A549 treated with Mapracorat at 1 μM for 4 hours (cell line): ENCODE data around the gene EHMT2. TPM values are rescaled to one million over a fixed set of nuclear protein-coding genes. Genes with fewer than 3 reads are reported as not detected.

Experiments
- total RNA-seq: library from RNA; stranded (reverse); fragments of 200-300 nt; extraction: Qiagen RNA extraction; gene quantifications from 5 replicates; pipeline ENCODE4 v1.2.3, GENCODE V29; 2022

The EHMT2 gene
- total RNA-seq = 19.9 to 30.0 TPM (median 29.0 TPM) in 5 replicates

GRCh38 chr6:31897612-31898382 lies at the start of gene EHMT2:
Gene EHMT2 (minus strand): TSS chr6:31897698. CDS start chr6:31897677, 21 bp downstream.

DNA sequence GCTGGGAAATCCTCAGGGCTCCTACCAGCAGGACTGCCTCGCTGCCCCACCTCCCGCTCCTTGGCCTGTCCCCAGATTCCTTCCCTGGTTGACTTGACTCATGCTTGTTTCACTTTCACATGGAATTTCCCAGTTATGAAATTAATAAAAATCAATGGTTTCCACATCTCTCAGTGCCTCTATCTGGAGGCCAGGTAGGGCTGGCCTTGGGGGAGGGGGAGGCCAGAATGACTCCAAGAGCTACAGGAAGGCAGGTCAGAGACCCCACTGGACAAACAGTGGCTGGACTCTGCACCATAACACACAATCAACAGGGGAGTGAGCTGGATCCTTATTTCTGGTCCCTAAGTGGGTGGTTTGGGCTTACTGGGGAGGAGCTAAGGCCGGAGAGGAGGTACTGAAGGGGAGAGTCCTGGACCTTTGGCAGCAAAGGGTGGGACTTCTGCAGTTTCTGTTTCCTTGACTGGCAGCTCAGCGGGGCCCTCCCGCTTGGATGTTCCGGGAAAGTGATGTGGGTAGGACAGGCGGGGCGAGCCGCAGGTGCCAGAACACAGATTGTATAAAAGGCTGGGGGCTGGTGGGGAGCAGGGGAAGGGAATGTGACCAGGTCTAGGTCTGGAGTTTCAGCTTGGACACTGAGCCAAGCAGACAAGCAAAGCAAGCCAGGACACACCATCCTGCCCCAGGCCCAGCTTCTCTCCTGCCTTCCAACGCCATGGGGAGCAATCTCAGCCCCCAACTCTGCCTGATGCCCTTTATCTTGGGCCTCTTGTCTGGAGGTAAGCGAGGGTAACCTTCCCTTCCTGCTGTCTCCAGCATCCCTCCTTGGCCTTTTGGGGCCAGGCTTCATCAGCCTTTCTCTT lies 48.2 kb upstream of the EHMT2 start, which contains the start of gene CFB:
TSS of gene CFB (plus strand) at position 589 of the 863 bp plus-strand sequence. CDS start at position 716, 127 bp downstream.

DNA sequence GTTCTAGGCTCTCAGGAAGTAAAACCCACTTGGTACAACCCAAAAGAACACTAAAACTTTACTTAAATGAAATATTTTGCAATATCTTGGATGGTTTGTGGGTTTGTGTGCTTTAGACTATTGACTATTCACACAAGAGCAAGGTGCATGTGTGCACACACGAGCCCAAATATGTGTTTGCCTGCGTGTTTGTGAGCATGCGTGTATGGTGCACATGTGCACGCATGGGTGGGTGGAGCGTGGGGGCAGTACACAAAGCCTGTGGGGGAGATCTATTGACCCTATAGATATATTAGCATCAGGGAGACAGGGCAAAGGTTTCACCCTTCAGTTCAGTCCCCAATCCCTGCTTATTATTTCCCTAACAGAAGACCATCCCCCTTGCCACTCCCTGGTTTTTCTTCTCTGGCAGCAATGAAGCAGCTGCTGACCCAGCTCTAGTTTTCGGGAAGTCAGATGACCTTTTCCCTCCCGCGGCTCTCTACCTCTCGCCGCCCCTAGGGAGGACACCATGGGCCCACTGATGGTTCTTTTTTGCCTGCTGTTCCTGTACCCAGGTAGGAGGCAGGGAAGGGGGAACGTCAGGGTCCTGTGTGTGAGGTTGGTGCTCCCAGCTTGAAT lies 29.9 kb upstream of the EHMT2 start, which contains the start of gene C2:
TSS of gene C2 (plus strand) at position 476 of the 621 bp plus-strand sequence. CDS start at position 512, 36 bp downstream.

DNA sequence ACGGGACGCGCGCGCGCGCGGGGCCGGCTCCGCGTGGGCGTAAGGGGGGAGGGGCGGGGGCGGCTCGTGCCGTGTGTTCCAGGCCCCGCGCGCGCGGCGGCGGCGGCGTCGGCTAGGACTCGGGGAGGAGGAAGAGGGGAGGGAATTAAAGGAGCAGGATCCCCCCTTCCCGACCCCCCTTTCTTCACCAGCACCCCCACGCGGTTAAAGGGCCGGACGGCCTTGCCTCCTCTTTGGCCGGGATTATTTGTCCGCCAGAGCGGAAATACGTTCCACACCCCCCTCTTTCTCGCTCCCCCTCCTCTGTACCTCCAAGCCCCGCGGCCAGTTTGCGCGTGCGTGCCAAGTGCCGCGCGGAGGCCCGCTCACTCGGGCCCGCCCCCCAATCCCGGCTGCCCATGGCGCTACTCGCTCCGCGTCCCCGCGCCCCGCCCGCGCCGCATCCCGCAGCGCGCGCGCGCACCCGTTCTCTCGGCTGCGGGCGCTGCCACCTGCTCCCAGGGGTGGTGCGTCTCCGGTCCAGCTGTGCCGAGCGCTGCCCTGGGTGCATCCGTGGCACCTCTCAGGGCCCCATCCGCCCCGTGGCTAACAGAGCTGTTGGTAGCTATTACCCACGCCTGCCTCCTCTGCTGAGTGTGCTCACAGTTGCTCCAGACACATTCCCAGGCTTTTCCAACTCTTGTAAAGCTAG lies 4.6 kb upstream of the EHMT2 start, which contains the start of gene ZBTB12:
TSS of gene ZBTB12 (minus strand) at position 134 of the 691 bp plus-strand sequence. CDS start 781 bp downstream, outside the sequence.

GRCh38 chr6:31878726-31879125 lies 18.8 kb downstream of the EHMT2 start, which contains the start of gene SLC44A4:
Gene SLC44A4 (minus strand): TSS chr6:31878997. CDS start chr6:31878980, 17 bp downstream.

DNA sequence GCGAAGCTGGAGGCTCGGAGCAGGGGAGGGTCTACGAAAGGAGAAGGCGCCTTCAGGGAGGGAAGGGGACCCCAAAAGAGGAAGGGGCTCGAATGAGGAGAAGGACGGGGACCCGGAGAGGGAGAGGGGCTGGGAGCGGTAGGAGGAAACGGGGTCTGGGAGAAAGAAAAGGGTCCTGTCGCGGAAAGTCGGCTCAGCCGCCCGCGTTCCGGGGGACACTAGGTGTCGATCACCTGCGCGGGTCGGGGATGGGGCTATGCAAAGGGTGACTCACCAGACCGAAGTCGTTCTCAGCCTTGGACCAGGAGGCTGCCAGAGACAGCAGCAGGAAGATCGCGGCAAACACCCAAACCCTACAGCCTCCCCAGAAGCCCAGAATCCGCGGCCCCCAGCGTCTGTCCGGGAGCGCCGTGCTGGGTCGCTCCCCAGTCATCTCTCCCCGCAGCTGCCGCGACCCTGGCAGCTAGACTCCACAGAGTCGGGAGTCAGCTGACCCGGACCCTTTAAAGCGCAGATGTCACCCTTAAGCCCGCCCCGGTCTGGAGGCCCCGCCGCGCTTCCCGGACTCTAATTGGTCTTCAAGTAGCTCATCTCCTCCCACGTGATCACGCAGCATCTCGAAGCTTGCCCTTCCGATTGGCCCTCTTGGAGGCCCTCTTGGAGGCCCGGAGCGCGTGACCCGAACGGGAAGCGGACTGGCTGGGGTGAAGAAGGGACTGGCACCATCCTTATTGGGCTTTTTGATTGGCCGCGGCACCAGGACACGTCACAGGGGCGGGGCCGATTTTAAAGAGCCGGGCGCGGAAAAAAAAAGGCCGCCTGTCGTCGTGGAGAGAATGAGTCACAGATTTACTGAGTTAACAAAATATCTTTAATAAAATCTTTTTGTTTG lies 34.9 kb downstream of the EHMT2 start, which contains the start of gene NEU1:
TSS of gene NEU1 (minus strand) at position 478 of the 892 bp plus-strand sequence. CDS start at position 433, 45 bp downstream.

Other genes starting within 250 kb of the EHMT2 start
- 106 to 148 TPM (median 138 TPM) in 5 replicates for gene BAG6, start 245.0 kb downstream of the EHMT2 start, total RNA-seq
- gene APOM, start 241.8 kb downstream of the EHMT2 start, total RNA-seq = 2.8 to 3.7 TPM (median 2.9 TPM) in 5 replicates
- 11.1 to 12.4 TPM (median 11.6 TPM) in 5 replicates for gene C6orf47, start 236.9 kb downstream of the EHMT2 start, total RNA-seq
- gene GPANK1, start 232.7 kb downstream of the EHMT2 start, total RNA-seq = 10.2 to 12.1 TPM (median 11.4 TPM) in 5 replicates
- gene CSNK2B, start 231.6 kb downstream of the EHMT2 start, total RNA-seq = 167 to 177 TPM (median 171 TPM) in 5 replicates
- 2.1 to 5.7 TPM (median 3.8 TPM) in 5 replicates for gene LY6G5B, start 227.7 kb downstream of the EHMT2 start, total RNA-seq
- gene LY6G5C, start 216.6 kb downstream of the EHMT2 start, total RNA-seq = 0.92 to 1.6 TPM (median 1.1 TPM) in 5 replicates
- gene ABHD16A, start 194.4 kb downstream of the EHMT2 start, total RNA-seq = 11.3 to 19.8 TPM (median 18.4 TPM) in 5 replicates
- not detected in 5 replicates for gene LY6G6F, start 190.8 kb downstream of the EHMT2 start, total RNA-seq
- not detected in 5 replicates for gene LY6G6D, start 182.3 kb downstream of the EHMT2 start, total RNA-seq
- gene LY6G6C, start 176.0 kb downstream of the EHMT2 start, total RNA-seq = 0.21 to 0.24 TPM (median 0.23 TPM) in 3 of 5 replicates, not detected in the others
- gene MPIG6B, start 174.3 kb downstream of the EHMT2 start, total RNA-seq = not detected in 5 replicates
- gene DDAH2, start 168.4 kb downstream of the EHMT2 start, total RNA-seq = 28.3 to 32.5 TPM (median 31.8 TPM) in 5 replicates
- gene CLIC1, start 161.2 kb downstream of the EHMT2 start, total RNA-seq = 471 to 496 TPM (median 485 TPM) in 5 replicates
- gene MSH5, start 157.7 kb downstream of the EHMT2 start, total RNA-seq = 11.8 to 15.5 TPM (median 13.1 TPM) in 5 replicates
- gene SAPCD1, start 135.0 kb downstream of the EHMT2 start, total RNA-seq = 2.6 to 5.2 TPM (median 4.3 TPM) in 5 replicates
- 0.72 to 2.2 TPM (median 1.4 TPM) in 5 replicates for gene VWA7, start 120.4 kb downstream of the EHMT2 start, total RNA-seq
- 45.6 to 60.9 TPM (median 53.8 TPM) in 5 replicates for gene VARS1, start 101.9 kb downstream of the EHMT2 start, total RNA-seq
- gene LSM2, start 90.7 kb downstream of the EHMT2 start, total RNA-seq = 51.0 to 62.8 TPM (median 60.8 TPM) in 5 replicates
- gene HSPA1L, start 82.4 kb downstream of the EHMT2 start, total RNA-seq = 1.3 to 1.8 TPM (median 1.5 TPM) in 5 replicates
- gene HSPA1A, start 82.2 kb downstream of the EHMT2 start, total RNA-seq = 132 to 252 TPM (median 194 TPM) in 5 replicates
- gene HSPA1B, start 70.0 kb downstream of the EHMT2 start, total RNA-seq = 89.4 to 177 TPM (median 151 TPM) in 5 replicates
- 21.6 to 33.6 TPM (median 26.8 TPM) in 5 replicates for gene NEU1, start 34.9 kb downstream of the EHMT2 start, total RNA-seq
- 0.15 TPM in 1 of 5 replicates, not detected in the others for gene SLC44A4, start 18.7 kb downstream of the EHMT2 start, total RNA-seq
- 2.4 to 4.1 TPM (median 3.7 TPM) in 5 replicates for gene ZBTB12, start 4.4 kb upstream of the EHMT2 start, total RNA-seq
- 0.26 to 0.46 TPM (median 0.31 TPM) in 5 replicates for gene C2, start 30.0 kb upstream of the EHMT2 start, total RNA-seq
- gene CFB, start 48.4 kb upstream of the EHMT2 start, total RNA-seq = 1.9 to 2.3 TPM (median 2.0 TPM) in 5 replicates
- 76.0 to 93.4 TPM (median 77.7 TPM) in 5 replicates for gene NELFE, start 61.3 kb upstream of the EHMT2 start, total RNA-seq
- 19.7 to 26.3 TPM (median 23.2 TPM) in 5 replicates for gene SKIC2, start 61.5 kb upstream of the EHMT2 start, total RNA-seq
- 10.3 to 13.3 TPM (median 11.0 TPM) in 5 replicates for gene DXO, start 74.4 kb upstream of the EHMT2 start, total RNA-seq
- 0.97 to 1.7 TPM (median 1.4 TPM) in 5 replicates for gene C4A, start 84.4 kb upstream of the EHMT2 start, total RNA-seq
- 0.69 to 1.5 TPM (median 1.3 TPM) in 5 replicates for gene C4B, start 117.1 kb upstream of the EHMT2 start, total RNA-seq
- not detected in 5 replicates for gene CYP21A2, start 140.7 kb upstream of the EHMT2 start, total RNA-seq
- gene TNXB, start 211.6 kb upstream of the EHMT2 start, total RNA-seq = 0.32 to 0.76 TPM (median 0.50 TPM) in 5 replicates
- 26.5 to 36.2 TPM (median 33.1 TPM) in 5 replicates for gene ATF6B, start 230.5 kb upstream of the EHMT2 start, total RNA-seq
- gene FKBPL, start 232.6 kb upstream of the EHMT2 start, total RNA-seq = 6.1 to 9.0 TPM (median 7.2 TPM) in 5 replicates